Spleen (tissue), 7 donors: ENCODE data around the gene BRD4.

Experiments used
- POLR2A ChIP-seq, 3 donors: fragments of 450-650 bp; IDR thresholded peaks; one replicate each; pipeline ENCODE4 v1.5.1; 2017; ENCODE audit warnings: antibody characterized with exemption in 3 of 3, mild to moderate bottlenecking in 1 of 3
- POLR2AphosphoS5 ChIP-seq, 3 donors: sonication (generic); formaldehyde crosslinking; IDR thresholded peaks; one replicate each; pipeline ENCODE4 v1.5.1; 2017; ENCODE audit warnings: antibody characterized with exemption in 3 of 3
- TF ChIP-seq, protein P1 (sequence below), 11 experiments: fragments of 200-600 bp in 7 of 11; fragments of 450-650 bp in 4 of 11; sonication (generic) in 4 of 11; IDR thresholded peaks in 8 of 11; conservative IDR thresholded peaks in 3 of 11; 1 replicate in 7 of 11; 2 replicates in 4 of 11; pipeline versions ENCODE4 v1.4.0 to v1.8.0; 2016 to 2021; ENCODE audit warnings: antibody characterized with exemption in 11 of 11, inconsistent platforms in 4 of 11, mild to moderate bottlenecking in 1 of 11
- donor health status: DM: no; HTN: no; CAD: no; lungs with moderate emphysema.
- donor health status: DM: no; HTN: no; CAD: no.
- donor health status: DM: no; HTN: no; CAD: no.

DNA sequence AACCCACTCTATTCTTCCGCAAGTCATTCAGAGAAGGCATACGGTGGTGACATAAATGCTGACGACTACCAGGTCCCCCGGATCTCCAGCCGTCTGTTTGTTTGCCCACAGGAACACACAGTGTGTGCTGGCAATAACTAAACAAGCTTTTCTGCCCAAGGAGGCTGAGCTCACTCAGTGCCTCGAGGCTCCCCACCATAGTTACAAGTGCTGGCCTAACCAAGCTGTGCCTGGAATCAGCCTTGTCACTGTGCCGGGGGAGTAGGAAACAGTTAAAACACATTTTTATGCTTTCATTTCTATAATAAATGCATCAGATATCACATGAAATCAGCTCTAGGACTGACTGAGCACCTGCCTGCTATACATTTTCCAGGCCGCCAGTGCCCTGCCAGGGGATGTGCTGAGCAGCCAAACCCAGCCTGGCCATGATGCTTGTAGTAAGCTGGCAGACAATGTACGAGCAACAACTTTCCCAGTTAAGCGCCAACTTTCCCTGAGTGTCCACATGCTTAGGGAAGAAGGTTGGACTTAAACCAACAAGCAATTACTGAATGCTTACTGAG, 28.1 kb downstream of the BRD4 start:
- TF ChIP-seq, protein P1, sequence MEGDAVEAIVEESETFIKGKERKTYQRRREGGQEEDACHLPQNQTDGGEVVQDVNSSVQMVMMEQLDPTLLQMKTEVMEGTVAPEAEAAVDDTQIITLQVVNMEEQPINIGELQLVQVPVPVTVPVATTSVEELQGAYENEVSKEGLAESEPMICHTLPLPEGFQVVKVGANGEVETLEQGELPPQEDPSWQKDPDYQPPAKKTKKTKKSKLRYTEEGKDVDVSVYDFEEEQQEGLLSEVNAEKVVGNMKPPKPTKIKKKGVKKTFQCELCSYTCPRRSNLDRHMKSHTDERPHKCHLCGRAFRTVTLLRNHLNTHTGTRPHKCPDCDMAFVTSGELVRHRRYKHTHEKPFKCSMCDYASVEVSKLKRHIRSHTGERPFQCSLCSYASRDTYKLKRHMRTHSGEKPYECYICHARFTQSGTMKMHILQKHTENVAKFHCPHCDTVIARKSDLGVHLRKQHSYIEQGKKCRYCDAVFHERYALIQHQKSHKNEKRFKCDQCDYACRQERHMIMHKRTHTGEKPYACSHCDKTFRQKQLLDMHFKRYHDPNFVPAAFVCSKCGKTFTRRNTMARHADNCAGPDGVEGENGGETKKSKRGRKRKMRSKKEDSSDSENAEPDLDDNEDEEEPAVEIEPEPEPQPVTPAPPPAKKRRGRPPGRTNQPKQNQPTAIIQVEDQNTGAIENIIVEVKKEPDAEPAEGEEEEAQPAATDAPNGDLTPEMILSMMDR (IDR thresholded peaks at IDR 0.05 in 8 of 11, conservative IDR thresholded peaks at IDR 0.05 in 3 of 11): no peak
- no peak for TF ChIP-seq POLR2AphosphoS5 (IDR thresholded peaks at IDR 0.05)
- TF ChIP-seq POLR2A (IDR thresholded peaks at IDR 0.05): no peak
